B cell (primary cell): ENCODE measurements around the gene ZBTB17. TPM values are rescaled to one million over a fixed set of nuclear protein-coding genes. Genes with fewer than 3 reads are reported as not detected.

Source experiments
- ATAC-seq: fragments of 200-7000 bp; cut with Tn5 transposase; one replicate; pipeline ENCODE4 v1.10.0; 2021; ENCODE audit warnings: low read depth, mild to moderate bottlenecking, moderate number of reproducible peaks, moderate library complexity
- CTCF ChIA-PET: fragments of 350-600 bp; sonication (Branson Sonifier 250); formaldehyde crosslinking; loops from one replicate; lab custom pipeline; 2021; ENCODE audit warnings: antibody characterized with exemption, inconsistent platforms; lab: Charles Lee
- POLR2A ChIA-PET: fragments of 350-600 bp; sonication (Branson Sonifier 250); formaldehyde crosslinking; loops from one replicate; lab custom pipeline; 2021; ENCODE audit warnings: antibody characterized with exemption; lab: Charles Lee
- DNase-seq: peaks from one replicate; pipeline ENCODE4 v3.0.0; 2013
- H2AFZ ChIP-seq: 2 replicates; pipeline ENCODE4 v1.6.1; 2012; ENCODE audit warnings: mild to moderate bottlenecking, low read depth, low read length; ENCODE audit not compliant: insufficient read depth, poor library complexity, severe bottlenecking
- H3K27ac ChIP-seq, 2 donors: 1 replicate in 1 of 2; 2 replicates in 1 of 2; pipeline ENCODE4 v1.5.1; 2012 to 2013; ENCODE audit warnings: low read length in 2 of 2, mild to moderate bottlenecking in 2 of 2, moderate library complexity in 1 of 2
- H3K27me3 ChIP-seq, 4 experiments: fragments of 200-600 bp in 1 of 4; sonication (generic) in 1 of 4; replicated peaks in 1 of 4; 1 replicate in 2 of 4; 2 replicates in 2 of 4; pipeline versions ENCODE4 v1.6.1 to v1.7.0; 2013 to 2016; ENCODE audit warnings: low read length in 3 of 4, mild to moderate bottlenecking in 2 of 4, mixed read lengths in 1 of 4, moderate library complexity in 1 of 4; ENCODE audit not compliant: insufficient read depth in 4 of 4, control insufficient read depth in 3 of 4; ENCODE audit errors: control extremely low read depth in 1 of 4
- H3K36me3 ChIP-seq, 2 experiments: replicated peaks in 1 of 2; 1 replicate in 1 of 2; 2 replicates in 1 of 2; pipeline versions ENCODE4 v1.6.1 to v1.7.1; 2013; ENCODE audit warnings: low read length in 1 of 2; ENCODE audit not compliant: insufficient read depth in 2 of 2, control insufficient read depth in 1 of 2; ENCODE audit errors: control extremely low read depth in 1 of 2, extremely low read depth in 1 of 2
- H3K4me1 ChIP-seq, 2 donors: fragments of 200-600 bp in 1 of 2; sonication (generic) in 1 of 2; 1 replicate in 1 of 2; 2 replicates in 1 of 2; pipeline versions ENCODE4 v1.5.1 to v1.6.1; 2013 to 2017; ENCODE audit warnings: low read length in 2 of 2; ENCODE audit not compliant: control insufficient read depth in 2 of 2, insufficient read depth in 2 of 2
- H3K4me2 ChIP-seq: replicated peaks from 2 replicates; pipeline ENCODE3; 2012; ENCODE audit warnings: mild to moderate bottlenecking, low read depth, low read length; ENCODE audit not compliant: poor library complexity, severe bottlenecking
- H3K4me3 ChIP-seq, 5 experiments: fragments of 200-600 bp in 1 of 5; sonication (generic) in 1 of 5; 1 replicate in 3 of 5; 2 replicates in 2 of 5; pipeline versions ENCODE4 v1.5.1 to v1.7.0; 2011 to 2016; ENCODE audit warnings: low read length in 4 of 5, mild to moderate bottlenecking in 4 of 5, low read depth in 2 of 5, control low read depth in 1 of 5, moderate library complexity in 1 of 5; ENCODE audit not compliant: insufficient read depth in 1 of 5; ENCODE audit errors: control extremely low read depth in 1 of 5, extremely low read depth in 1 of 5
- H3K79me2 ChIP-seq: fragments of 200-600 bp; sonication (generic); one replicate; pipeline ENCODE4 v1.6.0; 2016; ENCODE audit warnings: low read length; ENCODE audit not compliant: control insufficient read depth, insufficient read depth
- H3K9ac ChIP-seq: fragments of 200-600 bp; sonication (generic); 2 replicates; pipeline ENCODE4 v1.6.1; 2017; ENCODE audit warnings: mild to moderate bottlenecking, low read length, moderate library complexity
- H3K9me3 ChIP-seq, 3 donors: one replicate each; pipeline versions ENCODE4 v1.6.1 to v1.7.1; 2013; ENCODE audit warnings: low read length in 2 of 3; ENCODE audit not compliant: control insufficient read depth in 2 of 3, insufficient read depth in 1 of 3; ENCODE audit errors: control extremely low read depth in 1 of 3
- H4K20me1 ChIP-seq: 2 replicates; pipeline ENCODE4 v1.6.0; 2012; ENCODE audit warnings: mild to moderate bottlenecking, low read length; ENCODE audit not compliant: insufficient read depth, control insufficient read depth, poor library complexity, severe bottlenecking
- H3K27ac Mint-ChIP-seq: one replicate; pipeline ENCODE4 v1.8.0; 2021; ENCODE audit warnings: mixed read lengths
- H3K27me3 Mint-ChIP-seq: one replicate; pipeline ENCODE4 v1.8.0; 2021; ENCODE audit warnings: mixed read lengths
- H3K4me1 Mint-ChIP-seq: one replicate; pipeline ENCODE4 v1.8.0; 2021; ENCODE audit warnings: mixed read lengths
- H3K4me3 Mint-ChIP-seq: one replicate; pipeline ENCODE4 v1.8.0; 2021; ENCODE audit warnings: mixed read lengths
- H3K9me3 Mint-ChIP-seq: one replicate; pipeline ENCODE4 v1.8.0; 2022; ENCODE audit warnings: mixed read lengths; ENCODE audit not compliant: insufficient read depth
- CTCF ChIP-seq: fragments of 200-600 bp; IDR thresholded peaks from one replicate; pipeline ENCODE4 v1.8.0; 2022; ENCODE audit warnings: antibody characterized with exemption, mild to moderate bottlenecking
- EZH2 ChIP-seq: IDR thresholded peaks from 2 replicates; pipeline ENCODE4 v1.6.1; 2012; ENCODE audit warnings: borderline replicate concordance, low read depth, mild to moderate bottlenecking, moderate library complexity, low read length; ENCODE audit not compliant: insufficient read depth, poor library complexity, severe bottlenecking
- WGBS: methylation state at CpG from one replicate; pipeline ENCODE4 v1.1.5; 2013; ENCODE audit warnings: missing lambda C conversion rate; ENCODE audit not compliant: insufficient coverage; 5-methylcytosine and 5-hydroxymethylcytosine counted together
- intact Hi-C: fragments of 100-400 bp; cut with micrococcal nuclease; formaldehyde crosslinking; loops from one replicate; pipeline ENCODE4 v1.10.0; 2022
- polyA plus RNA-seq: library from polyadenylated mRNA; depleted of rRNA; stranded (reverse); fragments of >200 nt; gene quantifications from 2 replicates; pipeline ENCODE4 v1.2.3, GENCODE V29; 2012
- total RNA-seq, 2 donors: library from RNA; stranded (reverse); fragments of 120-200 nt in 1 of 2; gene quantifications; 1 replicate in 1 of 2; 2 replicates in 1 of 2; pipeline versions ENCODE4 v1.2.3 to v1.2.4, GENCODE V29; 2013 to 2022

ZBTB17 gene
- total and polyA plus RNA-seq, 2 donors (not counting 1 experiment from before 2014, with no cell fraction given) = 94.1 to 157 TPM

- intact Hi-C loops = no loop called here
- WGBS = 83% methylated on average over 18 of the region's 23 CpGs
- Histone ChIP-seq H3K9me3 (no peaks in the 10 kb centered on the region), H3K4me1 (peaks cover 35 to 58% of the 10 kb centered on the region in 2 donors), H3K9ac (no peak overlapping the region), H3K4me3 (no peak overlapping the region), H3K4me2 (peak overlapping the region; percentile 66), H3K36me3 (peaks cover 0 to 36% of the 10 kb centered on the region in 2 experiments), H2AFZ (no peak overlapping the region), H3K27ac (peak overlapping the region; percentile 80 to 91), H3K27me3 (no peaks in the 10 kb centered on the region), H4K20me1 (peaks cover 56% of the 10 kb centered on the region), H3K79me2 (peaks cover 83% of the 10 kb centered on the region)
- no peak for ATAC-seq
- POLR2A ChIA-PET = interaction anchor here (2.1 kb wide), 1 partner anchor 9 kb away, joined by 10 read pairs; no protein-coding TSS in a partner anchor
- CTCF ChIA-PET = interaction anchor here (0.6 to 1.6 kb wide), 4 partner anchors 13 to 136 kb away, joined by 3 to 7 read pairs (median 5); partner anchors contain the start of gene ZBTB17
- TF ChIP-seq CTCF (no peak), EZH2 (no peak)
- peak overlapping the region; percentile 97 for H3K27ac Mint-ChIP-seq
- H3K9me3 Mint-ChIP-seq = no peaks in the 10 kb centered on the region
- H3K4me3 Mint-ChIP-seq = peak overlapping the region; percentile 77
- peaks cover 76% of the 10 kb centered on the region for H3K4me1 Mint-ChIP-seq
- H3K27me3 Mint-ChIP-seq = no peaks in the 10 kb centered on the region
- DNase-seq = peak; percentile 32
Observed at GRCh38 chr1:15951341-15952153, 24.4 kb downstream of the ZBTB17 start.
